ENCODE results near the gene TRIP13. TPM values are rescaled to one million over a fixed set of nuclear protein-coding genes. Genes with fewer than 3 reads are reported as not detected.

Gene TRIP13
- total RNA-seq, 1 donor from 2014 or later = 18.2 TPM

DNA sequence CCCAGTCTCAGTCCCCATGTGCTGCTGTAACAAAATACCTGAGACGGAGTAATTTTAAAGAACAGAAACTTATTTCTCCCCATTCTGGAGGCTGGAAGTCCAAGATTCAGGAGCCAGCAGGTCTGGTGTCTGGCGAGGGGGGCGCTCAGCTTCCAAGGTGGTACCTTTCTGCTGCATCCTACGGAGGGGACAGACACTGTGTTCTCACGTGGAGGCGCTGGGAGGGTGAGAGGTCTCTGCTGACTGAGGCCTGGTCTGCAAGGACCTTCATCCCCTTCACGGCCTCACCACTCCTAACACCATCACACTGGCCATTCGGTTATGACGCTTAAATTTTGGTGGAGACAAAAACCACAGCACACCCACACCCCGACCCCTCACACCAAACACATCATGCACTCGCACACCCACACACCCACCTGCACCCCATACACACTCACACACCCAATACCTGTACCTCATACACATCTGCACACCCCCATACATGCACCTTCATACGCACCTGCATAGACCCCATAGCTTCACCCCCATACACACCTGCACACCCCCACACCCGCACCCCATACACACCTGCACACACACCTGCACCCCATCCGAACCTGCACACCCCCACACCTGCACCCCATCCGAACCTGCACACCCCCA, 32.1 kb upstream of the TRIP13 start:
- Mint-ChIP-seq H3K27me3 (no peaks in the 10 kb centered on the region), H3K4me3 (no peak overlapping the region), H3K36me3 (no peaks in the 10 kb centered on the region), H3K9me3 (no peaks in the 10 kb centered on the region), H3K27ac (no peak overlapping the region), H3K4me1 (ENCODE audit: unreplicated experiment) (peaks cover 4% of the 10 kb centered on the region)
- TF ChIP-seq, protein P1, sequence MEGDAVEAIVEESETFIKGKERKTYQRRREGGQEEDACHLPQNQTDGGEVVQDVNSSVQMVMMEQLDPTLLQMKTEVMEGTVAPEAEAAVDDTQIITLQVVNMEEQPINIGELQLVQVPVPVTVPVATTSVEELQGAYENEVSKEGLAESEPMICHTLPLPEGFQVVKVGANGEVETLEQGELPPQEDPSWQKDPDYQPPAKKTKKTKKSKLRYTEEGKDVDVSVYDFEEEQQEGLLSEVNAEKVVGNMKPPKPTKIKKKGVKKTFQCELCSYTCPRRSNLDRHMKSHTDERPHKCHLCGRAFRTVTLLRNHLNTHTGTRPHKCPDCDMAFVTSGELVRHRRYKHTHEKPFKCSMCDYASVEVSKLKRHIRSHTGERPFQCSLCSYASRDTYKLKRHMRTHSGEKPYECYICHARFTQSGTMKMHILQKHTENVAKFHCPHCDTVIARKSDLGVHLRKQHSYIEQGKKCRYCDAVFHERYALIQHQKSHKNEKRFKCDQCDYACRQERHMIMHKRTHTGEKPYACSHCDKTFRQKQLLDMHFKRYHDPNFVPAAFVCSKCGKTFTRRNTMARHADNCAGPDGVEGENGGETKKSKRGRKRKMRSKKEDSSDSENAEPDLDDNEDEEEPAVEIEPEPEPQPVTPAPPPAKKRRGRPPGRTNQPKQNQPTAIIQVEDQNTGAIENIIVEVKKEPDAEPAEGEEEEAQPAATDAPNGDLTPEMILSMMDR (conservative IDR thresholded peaks at IDR 0.05) = no peak
- DNase-seq (ENCODE audit: extremely low spot score, unreplicated experiment) = no peak

DNA sequence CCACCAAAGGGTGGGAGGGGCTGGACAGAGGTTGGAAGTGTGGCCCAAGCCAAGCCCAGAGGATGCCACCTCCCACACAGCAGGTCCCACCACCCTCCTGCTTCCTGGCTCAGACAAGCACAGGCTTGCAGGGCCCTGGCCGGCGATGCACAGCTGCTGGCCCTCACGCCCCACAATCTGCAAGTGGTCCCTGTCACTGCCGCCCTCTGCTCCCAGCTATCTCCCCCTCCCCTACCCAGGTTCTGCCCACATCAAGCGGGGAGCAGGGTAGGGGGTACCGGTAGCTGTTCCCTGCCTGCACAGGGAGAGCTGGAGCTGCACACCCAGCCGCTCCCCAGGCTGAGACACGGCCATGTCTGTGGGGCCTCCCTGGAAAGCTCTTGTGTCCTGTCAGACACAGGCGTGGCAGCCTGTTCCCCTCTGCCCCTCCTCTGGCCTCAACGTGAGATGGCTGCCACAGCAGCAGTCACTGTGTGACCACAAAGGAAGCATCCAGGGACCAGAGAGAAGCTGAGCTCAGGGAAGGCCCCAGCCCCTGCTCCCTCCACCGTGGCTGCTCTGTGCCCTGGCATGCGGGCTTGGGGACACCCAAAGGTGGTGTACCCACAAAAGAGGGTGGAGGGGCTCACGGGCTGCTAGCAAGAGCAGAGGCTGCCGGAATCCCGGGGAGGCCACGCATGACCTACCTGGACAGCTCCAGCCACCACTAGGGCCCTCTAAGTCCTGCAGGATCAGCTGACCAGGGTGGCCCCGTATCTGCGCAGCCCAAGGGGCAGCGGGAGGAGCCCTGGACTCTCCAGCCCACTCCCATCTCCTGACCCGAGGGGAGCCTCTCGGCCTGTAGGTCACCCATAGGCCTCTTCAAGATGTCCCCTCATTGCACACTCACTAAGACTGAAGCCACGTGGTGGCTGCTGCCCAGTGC, 31.0 kb upstream of the TRIP13 start:
- TF ChIP-seq, protein P1 (conservative IDR thresholded peaks at IDR 0.05) = no peak
- no peak for DNase-seq (ENCODE audit: extremely low spot score, unreplicated experiment)
- H3K27ac Mint-ChIP-seq = no peak overlapping the region
- no peaks in the 10 kb centered on the region for H3K9me3 Mint-ChIP-seq
- no peaks in the 10 kb centered on the region for H3K27me3 Mint-ChIP-seq
- peaks cover 4% of the 10 kb centered on the region for H3K4me1 Mint-ChIP-seq (ENCODE audit: unreplicated experiment)
- peaks cover 5% of the 10 kb centered on the region for H3K36me3 Mint-ChIP-seq
- no peak overlapping the region for H3K4me3 Mint-ChIP-seq

DNA sequence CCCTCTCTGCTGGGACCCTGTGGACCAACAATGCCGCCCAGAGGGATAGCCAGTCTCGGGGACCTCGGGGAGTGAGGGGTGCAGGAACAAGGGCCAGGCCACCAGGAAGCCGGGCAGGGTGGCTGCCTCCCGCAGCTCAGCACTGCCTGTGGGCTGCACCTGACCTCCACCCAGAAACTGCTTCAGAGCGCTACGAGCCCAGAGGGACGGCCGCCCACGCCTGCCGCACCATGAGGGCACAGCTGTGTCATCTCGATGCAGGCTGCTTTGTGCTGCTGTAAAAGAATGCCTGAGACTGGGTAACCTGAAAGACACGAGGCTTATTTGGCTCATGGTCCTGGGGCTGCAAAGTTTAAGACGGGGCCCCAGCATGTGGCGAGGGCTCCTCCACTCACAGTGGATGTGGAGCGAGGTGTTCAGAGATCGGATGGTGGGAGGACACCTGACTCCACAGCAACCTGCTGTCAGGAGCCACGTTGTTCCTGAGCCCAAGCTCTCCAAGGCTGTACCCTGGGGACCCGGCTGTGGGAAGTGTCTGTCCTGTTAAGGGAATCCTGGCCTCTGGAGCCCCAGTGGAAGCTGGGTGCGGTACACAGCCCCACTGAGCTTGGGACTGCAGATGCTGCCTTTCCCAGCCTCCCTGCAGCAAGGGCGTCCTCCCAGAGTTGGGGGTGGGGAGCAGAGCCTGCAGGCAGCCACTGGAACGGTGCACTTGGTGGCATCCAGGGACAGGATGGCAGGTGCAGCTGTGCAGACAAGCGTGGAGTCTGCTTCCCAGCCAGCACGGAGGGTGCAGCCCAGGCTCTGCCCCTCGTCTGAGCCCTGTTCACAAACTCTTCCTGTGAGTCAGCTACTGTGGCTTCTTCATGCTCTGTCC, 30.1 kb upstream of the TRIP13 start:
- Mint-ChIP-seq H3K36me3 (peaks cover 9% of the 10 kb centered on the region), H3K27me3 (no peaks in the 10 kb centered on the region), H3K27ac (no peak overlapping the region), H3K4me3 (no peak overlapping the region), H3K9me3 (no peaks in the 10 kb centered on the region), H3K4me1 (ENCODE audit: unreplicated experiment) (peaks cover 4% of the 10 kb centered on the region)
- DNase-seq (ENCODE audit: extremely low spot score, unreplicated experiment) = no peak
- TF ChIP-seq, protein P1 (conservative IDR thresholded peaks at IDR 0.05) = no peak

DNA sequence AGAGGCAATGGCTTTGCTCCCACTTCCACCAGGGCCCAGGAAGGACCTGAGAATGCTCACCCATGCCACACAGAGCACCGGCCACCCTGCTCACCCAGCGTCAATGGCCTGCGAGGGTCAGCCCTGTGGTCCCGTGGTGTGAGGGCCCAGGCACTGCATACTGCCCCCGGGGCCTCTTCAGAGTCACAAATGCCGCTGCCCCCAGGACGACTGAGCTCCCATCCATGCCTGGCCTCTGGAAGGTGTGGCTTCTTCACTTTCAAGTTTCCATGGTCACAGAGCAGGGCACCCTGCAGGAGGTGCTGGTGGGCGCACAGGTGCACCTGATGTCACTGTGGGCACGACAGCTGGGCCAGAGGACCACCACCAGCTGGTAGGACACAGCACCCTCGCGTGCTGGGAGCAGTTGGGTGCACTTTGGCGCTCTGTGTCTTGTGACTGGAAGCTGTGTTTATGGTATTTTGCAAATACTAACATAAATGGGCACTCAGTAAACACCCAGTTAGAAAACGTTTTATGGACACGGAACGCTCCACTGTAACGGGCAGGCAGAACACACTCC, 29.4 kb upstream of the TRIP13 start:
- H3K4me3 Mint-ChIP-seq = no peak overlapping the region
- H3K9me3 Mint-ChIP-seq = no peaks in the 10 kb centered on the region
- DNase-seq (ENCODE audit: extremely low spot score, unreplicated experiment) = no peak
- TF ChIP-seq, protein P1 (conservative IDR thresholded peaks at IDR 0.05) = no peak
- H3K36me3 Mint-ChIP-seq = peaks cover 15% of the 10 kb centered on the region
- H3K4me1 Mint-ChIP-seq (ENCODE audit: unreplicated experiment) = peaks cover 4% of the 10 kb centered on the region
- no peak overlapping the region for H3K27ac Mint-ChIP-seq
- H3K27me3 Mint-ChIP-seq = no peaks in the 10 kb centered on the region

- Mint-ChIP-seq H3K27ac (no peak overlapping the region), H3K4me1 (ENCODE audit: unreplicated experiment) (no peaks in the 10 kb centered on the region), H3K36me3 (peaks cover 22% of the 10 kb centered on the region), H3K27me3 (no peaks in the 10 kb centered on the region), H3K4me3 (no peak overlapping the region), H3K9me3 (no peaks in the 10 kb centered on the region)
- TF ChIP-seq, protein P1 (conservative IDR thresholded peaks at IDR 0.05) = no peak
- no peak for DNase-seq (ENCODE audit: extremely low spot score, unreplicated experiment)
Measured at GRCh38 chr5:864492-865167, 28.1 kb upstream of the TRIP13 start.
